Stimulated activated naive B cell treated with anti-CD40 and anti-IgM and Interleukin-4, amounts not matched to agents 10 μg/mL and 1 μg/mL and 100 μg/mL, for 72 hours (primary cell): ENCODE data around the gene OCEL1.
"Not testable (repeated sequence)": the region's sequence is repeated elsewhere in the genome, so short reads cannot be mapped to it uniquely, and the experiment has no call there.

ENCODE experiments used
- ATAC-seq, 2 donors: fragments of 150-1000 bp; cut with Tn5 transposase; replicated peaks; 2 replicates each; pipeline ENCODE4 v1.10.0; 2021; ENCODE audit warnings: moderate library complexity in 1 of 2
- DNase-seq: peaks from one replicate; pipeline ENCODE4 v3.0.0; 2021
- H3K27ac Mint-ChIP-seq: one replicate; pipeline ENCODE4 v1.8.0; 2022; ENCODE audit warnings: mild to moderate bottlenecking, mixed read lengths
- H3K27me3 Mint-ChIP-seq, 2 donors: one replicate each; pipeline ENCODE4 v1.8.0; 2022; ENCODE audit warnings: mixed read lengths in 2 of 2
- H3K36me3 Mint-ChIP-seq, 2 donors: one replicate each; pipeline ENCODE4 v1.8.0; 2022; ENCODE audit warnings: mixed read lengths in 2 of 2, mild to moderate bottlenecking in 1 of 2
- H3K4me1 Mint-ChIP-seq, 2 donors: one replicate each; pipeline ENCODE4 v1.8.0; 2022; ENCODE audit warnings: mixed read lengths in 2 of 2, mild to moderate bottlenecking in 1 of 2
- H3K4me3 Mint-ChIP-seq, 2 donors: one replicate each; pipeline ENCODE4 v1.8.0; 2022; ENCODE audit warnings: mild to moderate bottlenecking in 2 of 2, mixed read lengths in 2 of 2, moderate library complexity in 1 of 2
- H3K9me3 Mint-ChIP-seq, 2 donors: one replicate each; pipeline ENCODE4 v1.8.0; 2022; ENCODE audit warnings: mixed read lengths in 2 of 2, mild to moderate bottlenecking in 1 of 2

Gene OCEL1

DNA sequence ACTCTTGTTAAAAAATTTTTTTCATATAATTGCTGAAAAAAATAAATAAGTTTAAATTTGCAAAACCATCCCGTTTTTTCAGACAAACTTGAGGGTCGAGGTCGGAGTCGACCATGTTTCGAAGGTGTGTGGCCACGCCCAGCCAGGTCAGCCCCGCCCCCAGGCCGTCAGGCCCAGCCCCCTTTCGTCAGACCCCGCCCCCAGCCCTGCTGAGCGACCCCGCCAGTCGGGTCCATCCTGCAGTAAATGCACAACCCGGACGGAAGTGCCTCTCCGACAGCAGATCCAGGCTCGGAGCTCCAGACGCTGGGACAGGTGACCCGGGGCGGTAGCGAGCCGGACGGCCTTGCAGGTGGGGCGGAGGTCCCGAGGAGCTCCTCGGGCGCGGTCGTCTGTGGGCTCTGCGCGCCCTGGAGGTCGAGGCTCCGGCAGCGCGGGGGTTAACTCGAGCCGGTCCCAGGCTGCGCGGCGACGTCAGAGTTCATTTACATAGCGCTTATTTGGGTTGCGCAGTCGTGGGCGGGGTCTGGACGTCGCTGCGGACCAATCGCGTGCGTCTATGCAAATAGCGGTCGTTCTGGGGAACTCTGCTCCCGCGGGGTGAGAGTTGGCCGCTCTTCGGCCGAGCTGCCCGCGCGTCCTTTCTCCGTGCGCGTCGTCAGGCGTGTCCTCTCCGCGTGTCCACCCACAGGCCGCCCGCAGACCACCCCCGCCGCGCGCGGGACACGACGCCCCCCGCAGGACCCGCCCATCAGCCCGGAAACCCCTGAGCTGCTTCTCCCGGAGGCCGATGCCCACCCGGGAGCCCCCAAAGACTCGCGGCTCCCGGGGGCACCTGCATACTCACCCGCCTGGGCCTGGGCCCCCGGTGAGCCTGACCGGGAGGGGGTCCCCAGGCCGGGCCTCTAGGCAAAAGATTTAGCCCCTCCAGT lies at the start of gene OCEL1:
Gene OCEL1, plus strand, starts transcription at position 225 of the 932 bp plus-strand sequence. Its CDS starts 22 bp downstream, at position 247.
- ATAC-seq (peak; percentile 91 to 93), DNase-seq (peak; percentile 94)
- H3K36me3 Mint-ChIP-seq, result peaks cover 16 to 22% of the 10 kb centered on the region in 2 donors
- no peaks in the 10 kb centered on the region for H3K27me3 Mint-ChIP-seq
- H3K9me3 Mint-ChIP-seq, result no peaks in the 10 kb centered on the region
- H3K4me1 Mint-ChIP-seq, result peaks cover 4 to 12% of the 10 kb centered on the region in 2 donors
- peak within 1 kb of the TSS; percentile 92 for H3K27ac Mint-ChIP-seq
- H3K4me3 Mint-ChIP-seq, result peak within 1 kb of the TSS; percentile 89

- Mint-ChIP-seq H3K27me3 (no peaks in the 10 kb centered on the region), H3K4me1 (peaks cover 6 to 10% of the 10 kb centered on the region in 2 donors), H3K9me3 (no peaks in the 10 kb centered on the region), H3K27ac (no peak overlapping the region), H3K36me3 (peaks cover 42 to 46% of the 10 kb centered on the region in 2 donors), H3K4me3 (no peak overlapping the region)
- DNase-seq, result no peak
- no peak for ATAC-seq
Measured at GRCh38 chr19:17178291-17178690, 47.7 kb upstream of the OCEL1 start.

GRCh38 chr19:17180997-17181702 lies 44.9 kb upstream of the OCEL1 start:
- H3K27me3 Mint-ChIP-seq, result no peaks in the 10 kb centered on the region
- ATAC-seq (no peak), DNase-seq (no peak)
- H3K27ac Mint-ChIP-seq, result peak overlapping the region; percentile 76
- H3K9me3 Mint-ChIP-seq, result no peaks in the 10 kb centered on the region
- H3K4me1 Mint-ChIP-seq, result peaks cover 21 to 30% of the 10 kb centered on the region in 2 donors
- peaks cover 42 to 50% of the 10 kb centered on the region in 2 donors for H3K36me3 Mint-ChIP-seq
- H3K4me3 Mint-ChIP-seq, result no peak overlapping the region

- H3K4me3 Mint-ChIP-seq, result peak overlapping the region; percentile 82 to 83
- H3K27ac Mint-ChIP-seq, result peak overlapping the region; percentile 98
- H3K9me3 Mint-ChIP-seq, result no peaks in the 10 kb centered on the region
- ATAC-seq (peak; percentile 58 to 65), DNase-seq (peak; percentile 43)
- peaks cover 37 to 54% of the 10 kb centered on the region in 2 donors for H3K36me3 Mint-ChIP-seq
- H3K4me1 Mint-ChIP-seq, result peaks cover 21 to 35% of the 10 kb centered on the region in 2 donors
- no peaks in the 10 kb centered on the region for H3K27me3 Mint-ChIP-seq
Measured at GRCh38 chr19:17183271-17183761, 42.7 kb upstream of the OCEL1 start.

DNA sequence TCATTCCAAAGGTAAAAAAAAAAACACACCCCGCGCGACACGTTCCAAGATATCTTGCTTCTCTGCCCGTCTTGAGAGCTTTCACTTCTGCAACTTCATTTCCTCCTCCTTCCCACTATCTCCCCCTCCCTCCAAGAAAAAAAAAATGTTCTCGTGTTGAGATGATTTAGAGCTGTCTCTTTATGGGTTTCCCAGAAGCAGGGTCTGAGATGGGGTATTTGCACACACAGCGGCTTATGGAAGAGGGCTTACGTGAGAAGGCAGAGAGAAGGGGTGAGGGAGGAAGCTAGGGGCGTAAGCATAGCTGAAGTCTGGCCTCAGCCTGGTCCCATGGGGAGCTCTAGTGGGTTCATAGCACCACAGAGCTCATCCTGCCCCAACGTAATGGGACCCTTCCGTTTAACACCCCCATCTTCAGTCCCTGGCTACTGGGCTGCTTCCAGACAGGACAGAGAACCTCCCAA lies 42.1 kb upstream of the OCEL1 start:
- peak; percentile 74 for DNase-seq
- Mint-ChIP-seq H3K27me3 (no peaks in the 10 kb centered on the region), H3K9me3 (no peaks in the 10 kb centered on the region), H3K4me3 (peak overlapping the region; percentile 82 to 83), H3K27ac (peak overlapping the region; percentile 98), H3K4me1 (peaks cover 21 to 35% of the 10 kb centered on the region in 2 donors), H3K36me3 (peaks cover 38 to 53% of the 10 kb centered on the region in 2 donors)
- ATAC-seq, result peak; percentile 89 to 90

DNA sequence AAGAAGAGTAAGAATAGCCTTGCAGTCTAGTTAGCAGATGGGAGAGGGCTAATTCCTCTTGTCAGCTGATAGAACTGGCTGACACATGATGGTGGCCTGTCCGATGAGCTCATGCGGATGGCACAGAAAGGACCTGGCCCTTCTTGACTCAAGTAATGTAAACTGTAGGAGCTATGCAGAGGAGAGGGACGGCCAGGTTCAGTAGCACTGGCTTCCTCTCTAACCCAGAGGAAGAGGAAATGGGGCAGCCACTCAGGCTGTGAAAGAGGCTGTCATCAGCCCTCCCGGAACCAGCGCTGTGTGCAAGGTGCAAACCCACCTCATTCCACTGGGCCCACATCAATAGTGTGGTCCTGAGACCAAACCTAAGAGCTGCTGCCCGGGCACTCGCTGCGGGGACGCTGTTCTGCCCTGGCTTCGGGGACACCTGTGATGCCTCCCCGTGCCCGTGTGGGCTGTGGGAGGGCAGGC lies 41.6 kb upstream of the OCEL1 start:
- Mint-ChIP-seq H3K9me3 (no peaks in the 10 kb centered on the region), H3K4me1 (peaks cover 21 to 35% of the 10 kb centered on the region in 2 donors), H3K27ac (peak overlapping the region; percentile 98), H3K36me3 (peaks cover 38 to 53% of the 10 kb centered on the region in 2 donors), H3K4me3 (peak overlapping the region; percentile 82 to 83), H3K27me3 (no peaks in the 10 kb centered on the region)
- peak; percentile 61 to 64 for ATAC-seq
- DNase-seq, result peak; percentile 28

DNA sequence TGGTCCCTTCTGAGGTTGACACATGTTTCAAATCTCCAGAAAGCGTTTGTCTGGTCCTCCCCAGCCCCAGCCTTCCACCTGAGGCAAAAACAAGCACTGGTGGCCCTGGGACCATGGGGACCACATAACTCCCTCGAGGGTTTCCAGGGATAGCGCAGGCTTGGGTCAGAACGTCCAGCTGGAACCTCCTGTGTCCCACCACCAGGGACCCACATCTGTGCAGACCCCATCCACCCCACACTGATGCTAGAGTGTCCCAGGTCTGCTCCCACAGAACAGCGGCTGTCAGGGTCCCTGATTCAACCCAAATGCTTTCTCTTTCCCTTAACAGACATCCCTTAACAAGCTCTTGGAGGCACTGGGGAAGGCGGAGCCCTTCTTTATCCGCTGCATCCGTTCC lies 40.4 kb upstream of the OCEL1 start:
- Mint-ChIP-seq H3K4me1 (peaks cover 21 to 35% of the 10 kb centered on the region in 2 donors), H3K27ac (no peak overlapping the region), H3K4me3 (no peak overlapping the region), H3K9me3 (no peaks in the 10 kb centered on the region), H3K36me3 (peaks cover 39 to 57% of the 10 kb centered on the region in 2 donors), H3K27me3 (no peaks in the 10 kb centered on the region)
- no peak for DNase-seq
- ATAC-seq, result no peak

DNA sequence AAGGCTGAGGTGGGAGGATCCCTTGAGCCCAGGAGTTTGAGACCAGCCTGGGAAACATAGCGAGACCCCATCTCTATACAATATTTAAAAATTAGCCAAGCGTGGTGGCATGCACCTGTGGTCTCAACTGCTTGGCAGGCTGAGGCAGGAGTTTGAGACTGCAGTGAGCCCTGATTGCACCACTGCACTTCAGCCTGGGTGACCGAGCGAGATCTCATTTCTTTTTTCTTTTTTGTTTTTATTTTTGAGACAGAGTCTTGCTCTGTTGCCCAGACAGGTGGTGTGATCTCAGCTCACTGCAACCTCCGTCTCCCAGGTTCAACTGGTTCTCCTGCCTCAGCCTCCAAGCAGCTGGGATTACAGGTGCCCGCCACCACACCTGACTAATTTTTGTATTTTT lies 34.3 kb upstream of the OCEL1 start:
- H3K9me3 Mint-ChIP-seq, H3K27ac Mint-ChIP-seq, H3K4me1 Mint-ChIP-seq, H3K4me3 Mint-ChIP-seq, H3K27me3 Mint-ChIP-seq, DNase-seq: not testable (repeated sequence)
- peak in 1 of 2 donors; percentile 23 for ATAC-seq
- H3K36me3 Mint-ChIP-seq, result peaks cover 46 to 59% of the 10 kb centered on the region in 2 donors

GRCh38 chr19:17192751-17193150 lies 33.3 kb upstream of the OCEL1 start:
- no peak overlapping the region for H3K27ac Mint-ChIP-seq
- ATAC-seq, result no peak
- H3K36me3 Mint-ChIP-seq, result peaks cover 48 to 60% of the 10 kb centered on the region in 2 donors
- no peaks in the 10 kb centered on the region for H3K27me3 Mint-ChIP-seq
- no peak overlapping the region for H3K4me3 Mint-ChIP-seq
- H3K4me1 Mint-ChIP-seq, result peaks cover 11 to 14% of the 10 kb centered on the region in 2 donors
- no peaks in the 10 kb centered on the region for H3K9me3 Mint-ChIP-seq
- no peak for DNase-seq

DNA sequence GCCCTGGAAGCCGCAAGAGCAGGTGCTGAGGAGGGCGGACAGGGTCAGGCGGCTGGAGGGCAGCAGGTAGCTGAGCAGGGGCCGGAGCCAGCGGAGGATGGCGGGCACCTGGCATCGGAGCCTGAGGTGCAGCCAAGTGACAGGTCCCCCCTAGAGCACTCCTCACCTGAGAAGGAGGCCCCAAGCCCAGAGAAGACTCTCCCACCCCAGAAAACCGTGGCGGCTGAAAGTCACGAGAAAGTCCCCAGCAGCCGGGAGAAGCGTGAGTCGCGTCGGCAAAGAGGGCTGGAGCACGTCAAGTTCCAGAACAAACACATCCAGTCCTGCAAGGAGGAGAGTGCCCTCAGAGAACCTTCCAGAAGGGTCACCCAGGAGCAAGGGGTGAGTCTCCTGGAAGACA lies 31.4 kb upstream of the OCEL1 start:
- Mint-ChIP-seq H3K4me3 (no peak overlapping the region), H3K9me3 (no peaks in the 10 kb centered on the region), H3K36me3 (peaks cover 57 to 69% of the 10 kb centered on the region in 2 donors), H3K27ac (peak overlapping the region; percentile 76), H3K27me3 (no peaks in the 10 kb centered on the region), H3K4me1 (peaks cover 11 to 17% of the 10 kb centered on the region in 2 donors)
- DNase-seq (no peak), ATAC-seq (no peak)

DNA sequence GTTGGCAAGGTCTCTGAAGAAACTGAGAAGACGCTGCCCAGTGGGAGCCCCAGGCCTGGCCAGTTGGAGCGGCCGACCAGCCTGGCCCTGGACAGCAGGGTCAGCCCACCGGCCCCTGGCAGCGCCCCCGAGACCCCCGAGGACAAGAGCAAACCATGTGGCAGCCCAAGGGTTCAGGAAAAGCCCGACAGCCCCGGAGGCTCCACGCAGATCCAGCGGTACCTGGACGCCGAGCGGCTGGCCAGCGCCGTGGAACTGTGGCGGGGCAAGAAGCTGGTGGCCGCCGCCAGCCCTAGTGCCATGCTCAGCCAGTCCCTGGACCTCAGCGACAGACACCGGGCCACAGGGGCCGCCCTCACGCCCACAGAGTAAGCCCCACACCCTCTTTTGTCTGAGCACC lies 30.9 kb upstream of the OCEL1 start:
- no peaks in the 10 kb centered on the region for H3K27me3 Mint-ChIP-seq
- peaks cover 11 to 17% of the 10 kb centered on the region in 2 donors for H3K4me1 Mint-ChIP-seq
- ATAC-seq (no peak), DNase-seq (no peak)
- peak overlapping the region; percentile 37 for H3K27ac Mint-ChIP-seq
- H3K36me3 Mint-ChIP-seq, result peaks cover 61 to 72% of the 10 kb centered on the region in 2 donors
- H3K9me3 Mint-ChIP-seq, result no peaks in the 10 kb centered on the region
- H3K4me3 Mint-ChIP-seq, result no peak overlapping the region

DNA sequence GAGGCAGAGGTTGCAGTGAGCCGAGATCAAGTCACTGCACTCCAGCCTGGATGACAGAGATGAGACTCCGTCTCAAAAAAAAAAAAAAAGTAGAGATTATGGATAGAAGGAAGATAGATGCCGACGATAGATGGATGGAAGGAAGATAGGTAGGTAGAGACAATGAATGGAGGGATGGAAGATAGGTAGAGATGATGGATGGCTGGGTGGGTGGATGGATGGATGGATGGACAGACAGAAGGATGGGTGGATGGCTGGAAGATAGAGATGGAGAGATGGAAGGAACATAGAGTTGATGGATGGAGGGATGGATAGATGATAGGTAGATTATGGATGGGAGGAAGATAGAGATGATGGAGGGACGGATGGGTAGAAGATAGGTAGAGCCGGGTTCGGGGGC lies 29.4 kb upstream of the OCEL1 start:
- Mint-ChIP-seq H3K4me3 (no peak overlapping the region), H3K36me3 (peaks cover 65 to 77% of the 10 kb centered on the region in 2 donors), H3K27me3 (no peaks in the 10 kb centered on the region), H3K4me1 (peaks cover 7 to 17% of the 10 kb centered on the region in 2 donors), H3K27ac (peak overlapping the region; percentile 3), H3K9me3 (no peaks in the 10 kb centered on the region)
- ATAC-seq (no peak), DNase-seq (no peak)

GRCh38 chr19:17197666-17198065 lies 28.4 kb upstream of the OCEL1 start:
- no peak for ATAC-seq
- H3K4me1 Mint-ChIP-seq, result peaks cover 12 to 20% of the 10 kb centered on the region in 2 donors

More at GRCh38 chr19:17197666-17198065, 28.4 kb upstream of the OCEL1 start:
- Mint-ChIP-seq H3K9me3 (no peaks in the 10 kb centered on the region), H3K36me3 (peaks cover 76 to 87% of the 10 kb centered on the region in 2 donors), H3K27me3 (no peaks in the 10 kb centered on the region), H3K27ac (peak overlapping the region; percentile 38), H3K4me3 (no peak overlapping the region)
- DNase-seq, result no peak
